SK-N-SH treated with all-trans-retinoic acid at 6 μM for 48 hours (cell line): Measurements from ENCODE around the gene ARID5A.

Experiments used
- CREB5 ChIP-seq: fragments of 250-450 bp; sonication (Bioruptor Pico); IDR thresholded peaks from 2 replicates; pipeline ENCODE4 v1.5.1; 2020; ENCODE audit warnings: low read depth, mild to moderate bottlenecking, moderate library complexity
- TCF4 ChIP-seq: fragments of 250-450 bp; sonication (Bioruptor Pico); IDR thresholded peaks from 2 replicates; pipeline ENCODE4 v1.8.0; 2021; ENCODE audit warnings: mild to moderate bottlenecking, moderate library complexity, borderline replicate concordance
- ZFP30 ChIP-seq: fragments of 450-650 bp; formaldehyde crosslinking; IDR thresholded peaks from 2 replicates; pipeline ENCODE4 v1.5.0; 2022; ENCODE audit warnings: mild to moderate bottlenecking, moderate library complexity
- ZNF8 ChIP-seq: fragments of 450-650 bp; formaldehyde crosslinking; IDR thresholded peaks from 2 replicates; pipeline ENCODE4 v1.5.0; 2020; ENCODE audit warnings: mild to moderate bottlenecking, moderate library complexity

DNA sequence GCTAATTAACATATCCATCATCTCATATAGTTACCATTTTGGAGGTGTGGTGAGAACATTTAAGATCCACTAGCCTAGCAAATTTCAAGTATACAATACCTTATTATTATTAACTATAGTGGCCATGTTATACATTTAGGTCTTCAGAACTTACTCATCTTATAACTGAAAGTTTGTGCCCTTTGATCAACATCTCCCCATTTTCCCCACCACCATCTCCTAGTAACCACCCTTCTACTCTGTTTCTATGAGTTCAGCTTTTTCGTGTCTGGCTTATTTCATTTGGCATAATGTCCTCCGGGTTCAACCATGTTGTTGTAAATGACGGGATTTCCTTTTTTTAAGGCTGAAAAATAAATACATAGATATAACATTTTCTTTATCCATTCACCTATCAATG, 47.3 kb upstream of the ARID5A start:
- TF ChIP-seq TCF4 (no peak), ZFP30 (CRISPR knock-in tag) (no peak), ZNF8 (CRISPR knock-in tag) (no peak), CREB5 (CRISPR knock-in tag) (no peak)
